HUES48 (cell line): Measurements from ENCODE around the gene ZBTB20.

Experiments used
- H3K27ac ChIP-seq: one replicate; pipeline ENCODE4 v1.7.0; 2013; ENCODE audit warnings: low read depth, low read length, inconsistent platforms
- H3K27me3 ChIP-seq: 2 replicates; pipeline ENCODE4 v1.6.1; 2013; ENCODE audit warnings: mild to moderate bottlenecking, low read length; ENCODE audit not compliant: control insufficient read depth, insufficient read depth
- H3K36me3 ChIP-seq: 2 replicates; pipeline ENCODE4 v1.6.1; 2013; ENCODE audit warnings: low read length; ENCODE audit not compliant: control insufficient read depth, insufficient read depth
- H3K4me1 ChIP-seq: 2 replicates; pipeline ENCODE4 v1.6.1; 2013; ENCODE audit warnings: mild to moderate bottlenecking, low read length; ENCODE audit not compliant: control insufficient read depth, insufficient read depth
- H3K4me3 ChIP-seq: 2 replicates; pipeline ENCODE4 v1.5.1; 2013; ENCODE audit warnings: mild to moderate bottlenecking, low read depth, low read length
- H3K9ac ChIP-seq: 2 replicates; pipeline ENCODE4 v1.6.1; 2013; ENCODE audit warnings: mild to moderate bottlenecking, low read depth, low read length, moderate library complexity
- H3K9me3 ChIP-seq: 2 replicates; pipeline ENCODE4 v1.6.1; 2013; ENCODE audit warnings: low read length; ENCODE audit not compliant: control insufficient read depth, insufficient read depth

ZBTB20 gene

GRCh38 chr3:114405202-114405990 lies 741.7 kb downstream of the ZBTB20 start:
- H3K9ac ChIP-seq: no peak overlapping the region
- H3K4me1 ChIP-seq: peaks cover 23% of the 10 kb centered on the region
- H3K4me3 ChIP-seq: no peak overlapping the region
- H3K9me3 ChIP-seq: no peaks in the 10 kb centered on the region
- no peaks in the 10 kb centered on the region for H3K27me3 ChIP-seq
- no peaks in the 10 kb centered on the region for H3K36me3 ChIP-seq
- no peak overlapping the region for H3K27ac ChIP-seq

- Histone ChIP-seq H3K27ac (no peak overlapping the region), H3K4me1 (peaks cover 15% of the 10 kb centered on the region), H3K36me3 (no peaks in the 10 kb centered on the region), H3K9ac (no peak overlapping the region), H3K9me3 (no peaks in the 10 kb centered on the region), H3K4me3 (no peak overlapping the region), H3K27me3 (no peaks in the 10 kb centered on the region)
These were observed 742.5 kb downstream of the ZBTB20 start for GRCh38 chr3:114404590-114404989.

- Histone ChIP-seq H3K9ac (no peak overlapping the region), H3K4me3 (no peak overlapping the region), H3K27ac (no peak overlapping the region), H3K36me3 (no peaks in the 10 kb centered on the region), H3K27me3 (no peaks in the 10 kb centered on the region), H3K4me1 (no peaks in the 10 kb centered on the region; the same call in 1 of the 2 replicates), H3K9me3 (no peaks in the 10 kb centered on the region)
These were observed 744.2 kb downstream of the ZBTB20 start for GRCh38 chr3:114402838-114403237.

- Histone ChIP-seq H3K27ac (no peak overlapping the region), H3K36me3 (no peaks in the 10 kb centered on the region), H3K9me3 (no peaks in the 10 kb centered on the region), H3K4me3 (no peak overlapping the region), H3K4me1 (no peaks in the 10 kb centered on the region), H3K9ac (no peak overlapping the region), H3K27me3 (no peaks in the 10 kb centered on the region)
These were observed 745.7 kb downstream of the ZBTB20 start for GRCh38 chr3:114401346-114401745.

GRCh38 chr3:114400371-114400770 lies 746.7 kb downstream of the ZBTB20 start:
- no peaks in the 10 kb centered on the region for H3K36me3 ChIP-seq
- H3K27ac ChIP-seq: no peak overlapping the region
- H3K4me1 ChIP-seq: no peaks in the 10 kb centered on the region
- no peak overlapping the region for H3K4me3 ChIP-seq
- H3K27me3 ChIP-seq: no peaks in the 10 kb centered on the region
- no peaks in the 10 kb centered on the region for H3K9me3 ChIP-seq
- H3K9ac ChIP-seq: no peak overlapping the region

- no peak overlapping the region for H3K4me3 ChIP-seq
- H3K9me3 ChIP-seq: no peaks in the 10 kb centered on the region
- H3K4me1 ChIP-seq: no peaks in the 10 kb centered on the region
- H3K36me3 ChIP-seq: no peaks in the 10 kb centered on the region
- no peak overlapping the region for H3K27ac ChIP-seq
- no peaks in the 10 kb centered on the region for H3K27me3 ChIP-seq
- no peak overlapping the region for H3K9ac ChIP-seq
These were observed 752.5 kb downstream of the ZBTB20 start for GRCh38 chr3:114394551-114394950.

- no peaks in the 10 kb centered on the region for H3K4me1 ChIP-seq
- no peaks in the 10 kb centered on the region for H3K27me3 ChIP-seq
- H3K9ac ChIP-seq: no peak overlapping the region
- no peak overlapping the region for H3K4me3 ChIP-seq
- no peaks in the 10 kb centered on the region for H3K9me3 ChIP-seq
- no peaks in the 10 kb centered on the region for H3K36me3 ChIP-seq
- no peak overlapping the region for H3K27ac ChIP-seq
These were observed 753.6 kb downstream of the ZBTB20 start for GRCh38 chr3:114393367-114394072.

- no peak overlapping the region for H3K4me3 ChIP-seq
- H3K27me3 ChIP-seq: no peaks in the 10 kb centered on the region
- no peak overlapping the region for H3K9ac ChIP-seq
- no peaks in the 10 kb centered on the region for H3K9me3 ChIP-seq
- no peaks in the 10 kb centered on the region for H3K4me1 ChIP-seq
- no peaks in the 10 kb centered on the region for H3K36me3 ChIP-seq
- H3K27ac ChIP-seq: no peak overlapping the region
These were observed 754.3 kb downstream of the ZBTB20 start for GRCh38 chr3:114392831-114393230.

- no peak overlapping the region for H3K27ac ChIP-seq
- H3K27me3 ChIP-seq: no peaks in the 10 kb centered on the region
- no peaks in the 10 kb centered on the region for H3K9me3 ChIP-seq
- peaks cover 4% of the 10 kb centered on the region for H3K4me1 ChIP-seq
- no peaks in the 10 kb centered on the region for H3K36me3 ChIP-seq
- no peak overlapping the region for H3K9ac ChIP-seq
- no peak overlapping the region for H3K4me3 ChIP-seq
These were observed 757.9 kb downstream of the ZBTB20 start for GRCh38 chr3:114389156-114389555.

- Histone ChIP-seq H3K27ac (no peak overlapping the region), H3K27me3 (no peaks in the 10 kb centered on the region), H3K4me1 (peaks cover 10% of the 10 kb centered on the region), H3K9ac (no peak overlapping the region), H3K9me3 (no peaks in the 10 kb centered on the region), H3K36me3 (no peaks in the 10 kb centered on the region), H3K4me3 (no peak overlapping the region)
These were observed 762.6 kb downstream of the ZBTB20 start for GRCh38 chr3:114384558-114384903.

GRCh38 chr3:114383875-114384557 lies 763.1 kb downstream of the ZBTB20 start:
- Histone ChIP-seq H3K36me3 (no peaks in the 10 kb centered on the region), H3K9me3 (no peaks in the 10 kb centered on the region), H3K27me3 (no peaks in the 10 kb centered on the region), H3K4me3 (no peak overlapping the region), H3K9ac (no peak overlapping the region), H3K4me1 (peaks cover 10% of the 10 kb centered on the region), H3K27ac (no peak overlapping the region)
